DMS 273 (cell line): Measurements from ENCODE around the gene GRM7.
A peak's percentile ranks its signal among the peaks of the same experiment; 100 is the strongest.

ENCODE experiments used
- DNase-seq: peaks from one replicate; lab custom pipeline; 2025; ENCODE audit not compliant: unreplicated experiment; lab: John Stamatoyannopoulos, UW

GRM7 gene

GRCh38 chr3:7226393-7226792 lies 365.5 kb downstream of the GRM7 start:
- DNase-seq, result no peak

GRCh38 chr3:7238565-7239295 lies 377.8 kb downstream of the GRM7 start:
- DNase-seq, result no peak

- DNase-seq, result no peak
Observed at GRCh38 chr3:7241584-7242302, 380.8 kb downstream of the GRM7 start.

- DNase-seq, result no peak
Observed at GRCh38 chr3:7242303-7242635, 381.4 kb downstream of the GRM7 start.

- DNase-seq, result no peak
Observed at GRCh38 chr3:7249493-7250076, 388.7 kb downstream of the GRM7 start.

- no peak for DNase-seq
Observed at GRCh38 chr3:7254251-7254650, 393.3 kb downstream of the GRM7 start.

- DNase-seq, result no peak
Observed at GRCh38 chr3:7260975-7261374, 400.1 kb downstream of the GRM7 start.

- DNase-seq, result no peak
Observed at GRCh38 chr3:7263347-7264195, 402.7 kb downstream of the GRM7 start.

- DNase-seq, result no peak
Observed at GRCh38 chr3:7264196-7264526, 403.2 kb downstream of the GRM7 start.

GRCh38 chr3:7265736-7266135 lies 404.8 kb downstream of the GRM7 start:
- DNase-seq, result no peak

GRCh38 chr3:7266551-7266950 lies 405.6 kb downstream of the GRM7 start:
- DNase-seq, result no peak

GRCh38 chr3:7270731-7271130 lies 409.8 kb downstream of the GRM7 start:
- DNase-seq, result no peak

GRCh38 chr3:7271631-7272030 lies 410.7 kb downstream of the GRM7 start:
- DNase-seq, result no peak

- DNase-seq, result no peak
Observed at GRCh38 chr3:7272203-7272602, 411.3 kb downstream of the GRM7 start.

- DNase-seq, result no peak
Observed at GRCh38 chr3:7275396-7275795, 414.5 kb downstream of the GRM7 start.

- DNase-seq, result no peak
Observed at GRCh38 chr3:7280318-7280717, 419.4 kb downstream of the GRM7 start.

- no peak for DNase-seq
Observed at GRCh38 chr3:7282988-7283387, 422.1 kb downstream of the GRM7 start.

- peak; percentile 0 for DNase-seq
Observed at GRCh38 chr3:7285505-7285904, 424.6 kb downstream of the GRM7 start.

- DNase-seq, result no peak
Observed at GRCh38 chr3:7288133-7288532, 427.2 kb downstream of the GRM7 start.

GRCh38 chr3:7289121-7289520 lies 428.2 kb downstream of the GRM7 start:
- DNase-seq, result no peak

- no peak for DNase-seq
Observed at GRCh38 chr3:7290077-7290825, 429.3 kb downstream of the GRM7 start.
